GM19372 (cell line): ENCODE measurements around the gene BSPRY.

Experiments
- ATAC-seq: cut with Tn5 transposase; IDR thresholded peaks from one replicate; pipeline ENCODE4 v1.9.1; 2021; ENCODE audit warnings: mild to moderate bottlenecking, low read depth, moderate library complexity; ENCODE audit not compliant: unreplicated experiment

Gene BSPRY

DNA sequence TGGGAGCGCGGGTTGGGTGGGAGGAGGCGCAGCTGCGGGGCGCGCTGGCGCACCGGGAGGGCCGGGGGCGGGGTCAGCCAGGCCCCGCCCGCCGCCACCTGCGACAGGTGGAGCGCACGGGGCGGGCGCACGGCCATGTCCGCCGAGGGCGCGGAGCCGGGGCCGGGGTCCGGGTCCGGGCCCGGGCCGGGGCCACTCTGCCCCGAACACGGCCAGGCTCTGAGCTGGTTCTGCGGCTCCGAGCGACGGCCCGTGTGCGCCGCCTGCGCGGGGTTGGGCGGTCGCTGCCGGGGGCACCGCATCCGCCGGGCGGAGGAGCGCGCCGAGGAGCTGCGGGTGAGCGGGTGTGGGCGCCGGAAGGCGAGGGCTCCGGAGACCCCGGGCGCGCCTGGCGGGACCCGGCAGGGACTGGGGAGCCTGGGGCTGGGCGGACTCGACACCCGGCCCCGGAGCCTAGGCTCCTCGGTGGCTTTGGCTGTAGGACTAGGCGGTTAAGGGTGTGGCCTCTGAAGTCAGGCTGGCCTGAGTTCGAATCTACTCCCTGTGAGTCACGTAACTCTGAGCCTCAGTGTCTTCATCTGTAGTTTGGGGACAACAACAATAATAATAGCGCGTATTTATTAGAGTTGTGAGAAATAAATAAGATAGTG is at the start of gene BSPRY:
BSPRY (plus strand) TSS at position 97 of the 650 bp plus-strand sequence; CDS start at position 136, 39 bp downstream.
- peak; percentile 47 for ATAC-seq

DNA sequence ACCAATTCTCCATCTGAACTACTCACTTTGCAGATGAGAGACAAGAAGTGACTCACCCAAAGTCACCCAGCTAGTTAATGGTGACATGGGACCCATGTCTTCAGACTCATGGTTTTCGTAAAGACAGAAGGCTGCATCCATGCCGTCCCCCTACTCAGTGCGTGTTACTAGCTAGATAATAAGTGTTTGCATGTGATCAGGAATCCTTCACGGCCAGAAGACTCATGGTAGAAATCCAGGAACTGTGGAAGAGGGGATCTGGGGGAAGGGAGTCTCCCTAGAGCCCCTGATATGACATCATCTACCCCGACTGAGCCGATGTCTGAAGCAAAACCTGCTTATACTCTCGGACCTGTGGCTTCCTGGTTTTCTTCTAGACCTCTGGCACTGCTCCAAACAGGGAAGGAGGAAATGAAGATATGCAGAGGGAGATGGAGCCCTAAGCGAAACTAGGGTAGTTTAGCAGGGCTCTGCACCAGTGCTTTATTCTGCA is 49.5 kb upstream of the BSPRY start:
- no peak for ATAC-seq

DNA sequence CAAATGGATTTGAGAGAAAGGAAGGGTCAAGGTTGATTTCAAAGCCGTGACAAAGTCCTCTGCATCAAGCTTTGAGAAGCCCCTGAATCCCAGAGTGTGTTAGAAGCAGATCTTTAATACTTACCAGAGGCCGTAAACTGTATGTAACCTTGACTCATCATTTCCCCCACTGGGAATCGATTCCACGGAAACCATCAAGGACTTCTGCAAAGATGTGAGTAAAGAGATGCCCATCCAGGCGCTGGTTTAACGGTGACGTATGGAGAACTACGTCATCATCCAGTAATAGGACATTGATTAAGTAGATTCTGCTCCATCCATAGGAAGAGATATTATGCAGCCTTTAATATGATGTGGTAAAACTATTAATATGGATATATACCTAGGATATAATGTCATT is 47.8 kb upstream of the BSPRY start:
- ATAC-seq = no peak

- ATAC-seq = no peak
Measured at GRCh38 chr9:113302792-113303418, 46.4 kb upstream of the BSPRY start, which contains the start of gene RNF183. RNF183 (minus strand) TSS chr9:113303376; CDS start chr9:113298184, 5,192 bp downstream.

GRCh38 chr9:113306566-113306965 is 42.8 kb upstream of the BSPRY start:
- no peak for ATAC-seq

DNA sequence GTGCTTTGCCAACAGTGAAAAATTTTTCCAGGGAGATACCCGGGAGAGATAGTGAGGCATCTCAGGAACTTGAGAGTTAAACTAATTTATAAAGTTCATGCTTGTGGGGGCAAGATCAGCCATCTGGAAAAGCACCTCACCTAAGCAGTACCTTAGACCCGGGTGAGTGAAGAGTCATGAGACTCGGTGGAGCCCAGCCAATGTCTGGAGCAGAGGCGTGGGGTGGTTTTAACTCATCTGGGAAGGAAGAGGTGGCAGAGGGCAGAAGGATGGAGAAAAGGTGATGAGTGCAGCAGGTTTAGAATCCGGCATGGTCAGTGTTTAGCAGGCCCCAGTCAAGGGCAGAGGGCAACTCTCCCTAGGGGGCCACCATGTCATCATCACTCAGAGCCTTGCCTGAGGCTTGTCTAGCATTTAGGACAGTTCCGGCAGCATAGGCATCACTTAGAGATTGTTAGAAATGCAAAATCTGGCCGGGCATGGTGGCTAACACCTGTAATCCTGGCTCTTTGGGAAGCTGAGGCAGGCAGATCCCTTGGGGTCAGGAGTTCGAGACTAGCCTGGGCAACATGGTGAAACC is 41.9 kb upstream of the BSPRY start:
- ATAC-seq = no peak

DNA sequence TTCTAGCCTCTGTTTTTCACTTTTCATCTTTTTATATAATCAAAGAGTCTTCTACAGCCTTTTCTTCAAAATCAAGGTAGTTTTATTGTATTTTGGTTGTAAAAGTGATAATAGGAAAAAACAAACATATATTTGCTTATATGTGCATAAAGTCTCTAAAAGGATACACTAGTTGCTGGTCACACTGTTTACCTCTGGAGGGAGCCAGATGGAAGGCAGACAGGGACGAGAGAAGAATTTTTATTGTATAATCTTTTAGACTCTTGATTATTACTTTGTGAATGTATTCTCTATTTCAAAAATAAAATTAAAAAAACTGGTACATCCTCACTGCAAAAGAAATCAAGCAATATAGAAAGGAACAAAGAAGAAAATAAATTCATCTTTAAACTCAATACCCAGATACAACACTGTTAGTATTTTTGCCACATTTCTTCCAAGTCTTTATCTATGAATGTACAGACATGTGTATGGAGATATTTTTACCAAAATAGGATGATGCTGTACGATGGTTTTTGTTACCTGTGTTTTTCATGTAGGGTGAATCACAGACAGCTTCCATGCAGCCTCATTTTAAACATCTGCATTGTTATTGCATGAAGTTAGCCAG is 40.0 kb upstream of the BSPRY start:
- ATAC-seq = no peak

- no peak for ATAC-seq
Measured at GRCh38 chr9:113310538-113310937, 38.8 kb upstream of the BSPRY start.

DNA sequence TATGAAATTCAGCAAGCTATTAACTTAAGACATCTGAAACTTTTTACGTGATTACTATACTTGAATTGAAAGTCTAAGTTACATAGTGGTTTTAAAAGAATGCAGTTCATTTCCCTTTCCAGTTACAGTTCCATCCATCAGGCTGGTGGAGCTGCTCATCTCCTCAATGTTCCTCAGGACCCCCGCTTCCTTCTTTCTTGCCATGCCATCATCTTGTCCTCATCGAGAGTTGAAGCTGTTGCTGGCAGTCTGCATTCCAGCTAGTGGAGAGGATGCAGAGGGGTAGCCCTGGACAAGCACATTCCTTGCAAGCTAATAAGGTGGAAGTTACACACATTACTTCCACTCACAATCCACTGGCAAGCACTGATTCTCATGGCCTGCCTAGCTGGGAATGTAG is 37.4 kb upstream of the BSPRY start:
- ATAC-seq = no peak

GRCh38 chr9:113313261-113313660 is 36.1 kb upstream of the BSPRY start:
- no peak for ATAC-seq

DNA sequence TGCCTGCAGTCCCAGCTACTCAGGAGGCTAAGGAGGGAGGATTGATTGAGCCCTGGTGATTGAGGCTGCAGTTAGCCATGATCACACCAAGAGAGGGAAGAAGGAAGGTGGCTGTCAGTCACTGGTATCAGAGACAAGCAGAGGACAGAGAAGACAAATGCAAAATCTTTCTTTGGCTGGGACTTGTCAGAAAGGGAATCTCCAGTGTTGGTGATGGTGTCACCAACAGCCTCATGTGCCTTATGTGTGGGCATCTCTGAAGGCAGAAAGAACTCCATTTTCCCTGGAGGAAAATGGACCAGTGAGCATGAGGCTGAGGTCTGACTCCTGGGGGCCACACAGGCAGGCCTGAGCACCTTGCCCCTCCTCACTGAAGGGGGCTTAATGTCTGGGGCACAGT is 34.1 kb upstream of the BSPRY start:
- ATAC-seq = no peak

DNA sequence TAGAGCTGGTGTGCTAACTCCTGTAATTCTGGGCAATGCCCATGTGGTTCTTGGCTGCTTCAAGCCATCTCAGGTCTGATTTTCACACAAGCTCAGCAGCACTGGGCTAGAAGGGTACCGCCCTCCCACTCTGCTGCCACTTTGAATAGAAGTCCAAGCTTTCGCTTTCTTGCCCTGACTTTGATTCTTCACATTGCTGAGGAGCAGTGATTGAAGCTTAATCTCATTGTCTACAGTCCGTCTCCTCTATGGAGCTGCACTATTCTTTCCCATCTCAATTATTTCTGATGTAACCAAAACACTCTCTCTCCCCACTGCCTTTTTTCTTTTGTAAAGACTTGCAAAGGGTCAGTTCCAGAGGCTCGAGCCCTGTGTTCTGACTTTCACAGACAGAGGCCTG is 33.3 kb upstream of the BSPRY start:
- ATAC-seq = no peak

DNA sequence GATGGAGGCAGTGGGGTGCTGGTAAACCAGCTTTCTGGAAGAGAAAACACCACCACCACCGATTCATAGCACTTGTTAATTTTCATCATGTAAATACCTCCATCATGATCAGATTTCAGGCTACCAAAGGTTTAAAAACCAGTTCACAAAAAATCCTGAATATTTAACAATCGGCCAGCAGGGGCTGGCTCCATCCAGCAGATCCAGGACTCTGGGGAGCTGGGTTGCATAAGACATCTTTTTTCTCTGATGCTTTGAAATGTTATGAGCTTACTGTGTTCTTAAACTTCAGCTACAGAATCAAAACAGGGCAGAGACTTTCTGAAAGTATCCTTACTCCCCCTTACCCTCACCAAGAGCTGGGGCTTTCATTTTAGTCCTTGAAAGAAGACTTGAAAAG is 31.6 kb upstream of the BSPRY start:
- no peak for ATAC-seq

DNA sequence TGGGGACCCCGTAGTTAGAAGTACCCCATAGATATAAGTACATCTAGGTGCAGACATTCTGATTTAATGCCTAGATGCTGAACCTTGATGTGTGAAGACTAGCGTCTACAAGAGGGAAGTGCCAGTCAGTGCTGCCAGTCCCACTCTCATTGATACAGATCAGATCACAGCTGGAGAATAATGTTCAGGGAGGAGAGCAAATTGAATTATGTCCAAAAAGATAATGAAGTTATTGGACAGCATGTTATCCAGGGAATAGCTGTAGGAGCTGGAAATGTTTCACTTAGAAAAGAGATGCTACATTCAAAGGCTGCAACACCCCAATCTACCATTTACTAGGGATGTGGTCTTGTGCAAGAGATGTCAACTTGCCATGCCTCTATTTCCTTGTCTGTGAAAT is 30.3 kb upstream of the BSPRY start:
- ATAC-seq = no peak

DNA sequence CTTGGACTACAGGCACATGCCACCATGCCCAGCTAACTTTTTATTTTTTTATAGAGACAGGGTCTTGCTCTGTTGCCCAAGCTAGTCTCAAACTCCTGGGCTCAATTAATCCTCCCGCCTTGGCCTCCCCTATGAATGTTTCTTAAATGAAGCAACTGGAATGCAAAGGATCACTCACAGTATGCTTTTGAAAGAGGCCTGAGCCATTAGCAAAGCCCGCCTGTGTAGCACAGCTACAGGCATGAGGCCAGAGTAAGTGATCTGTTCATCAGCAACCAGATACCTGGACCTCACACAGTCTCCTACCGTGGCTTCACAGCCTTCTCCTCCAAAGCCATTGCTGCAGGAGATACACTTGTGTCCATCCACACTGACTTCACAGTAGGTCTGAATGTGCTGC is 29.3 kb upstream of the BSPRY start:
- no peak for ATAC-seq

DNA sequence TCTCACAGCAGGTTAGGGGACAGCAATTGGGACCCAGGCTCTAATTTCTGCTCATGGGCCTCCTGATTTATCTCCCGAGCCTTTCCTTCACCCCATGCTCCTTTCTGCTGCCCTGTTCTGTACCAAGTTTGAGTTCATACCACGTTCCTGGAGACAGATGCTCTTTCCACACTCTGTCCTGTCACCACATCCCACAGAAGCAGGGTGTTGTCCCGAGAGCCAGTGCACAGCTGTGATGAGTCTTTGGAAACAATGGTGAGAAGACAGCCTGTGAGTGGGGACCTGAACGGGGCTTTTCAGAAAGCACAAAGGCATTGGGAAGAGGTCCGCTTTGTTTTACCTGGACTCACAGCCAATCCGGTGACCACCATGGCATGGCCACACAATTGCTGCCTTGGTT is 26.7 kb upstream of the BSPRY start:
- ATAC-seq = no peak

DNA sequence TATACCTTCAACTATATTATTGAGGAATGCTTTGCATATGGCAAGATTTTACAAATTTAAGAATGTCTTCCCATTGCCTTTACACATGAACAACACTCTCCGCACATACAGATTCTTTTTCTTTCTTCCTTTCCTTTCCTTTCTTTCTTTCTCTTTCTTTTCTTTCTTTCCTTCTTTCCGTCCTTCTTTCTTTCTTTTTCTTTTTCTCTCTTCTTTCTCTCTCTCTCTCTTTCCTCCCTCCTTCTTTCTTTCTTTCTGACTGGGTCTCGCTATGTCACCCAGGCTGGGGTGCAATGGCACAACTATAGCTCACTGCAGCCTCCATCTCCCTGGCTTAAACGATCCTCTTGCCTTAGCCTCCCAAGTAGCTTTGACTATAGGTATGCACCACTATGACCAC is 23.1 kb upstream of the BSPRY start:
- ATAC-seq = no peak

DNA sequence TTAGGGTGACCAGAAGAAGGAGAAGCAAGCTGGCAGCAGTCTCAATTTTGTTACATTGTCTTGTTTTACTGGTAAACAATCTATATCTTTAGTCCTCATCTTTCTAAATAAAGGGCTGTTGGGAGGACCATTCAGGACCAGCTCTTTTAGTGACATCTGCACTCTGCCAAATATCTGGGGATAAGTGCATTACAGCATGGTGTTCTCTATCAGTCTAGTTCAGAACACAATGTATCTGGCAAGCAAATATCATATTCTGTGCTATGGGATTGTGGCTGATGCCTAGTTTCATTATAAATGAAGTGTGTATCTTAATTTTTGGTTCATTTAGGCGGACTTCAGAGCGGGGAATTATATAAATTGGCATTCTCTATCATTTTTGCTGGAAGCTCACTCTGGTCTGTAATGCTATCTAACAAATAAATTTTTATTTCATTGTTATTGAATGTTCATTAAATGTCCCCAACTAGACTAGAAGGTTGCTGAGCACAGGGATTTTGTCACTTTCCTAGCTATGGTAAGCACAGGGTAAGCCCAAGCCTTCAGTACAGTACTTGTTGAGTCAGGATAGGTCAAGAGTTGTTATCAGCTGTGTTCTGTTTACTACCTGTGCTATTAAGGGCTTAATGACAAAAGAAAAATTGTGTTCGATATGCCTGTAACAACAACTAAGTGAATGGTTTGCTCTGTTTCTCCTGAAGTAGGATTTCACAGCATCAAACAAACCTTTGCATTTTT is 21.1 kb upstream of the BSPRY start:
- ATAC-seq = no peak

- no peak for ATAC-seq
Measured at GRCh38 chr9:113331780-113332179, 17.6 kb upstream of the BSPRY start.

- no peak for ATAC-seq
Measured at GRCh38 chr9:113337714-113338113, 11.6 kb upstream of the BSPRY start.
